Activated naive CD4-positive, alpha-beta T cell treated with anti-CD3 and anti-CD28 coated beads, Interleukin-2, amount 50 U/mL, for 72 hours (primary cell): ENCODE results near the gene SEC16A. TPM values are rescaled to one million over a fixed set of nuclear protein-coding genes. Genes with fewer than 3 reads are reported as not detected.
A peak's percentile ranks its signal among the peaks of the same experiment; 100 is the strongest.
"Not testable (repeated sequence)": the region's sequence is repeated elsewhere in the genome, so short reads cannot be mapped to it uniquely, and the experiment has no call there.

Experiments
- ATAC-seq, 2 donors: fragments of 150-1000 bp; cut with Tn5 transposase; 2 replicates each; pipeline ENCODE4 v1.10.0; 2021; ENCODE audit warnings: mild to moderate bottlenecking in 2 of 2, moderate library complexity in 2 of 2
- DNase-seq, 2 donors: peaks; one replicate each; pipeline ENCODE4 v3.0.0; 2021 to 2022; ENCODE audit warnings: low spot score in 2 of 2
- H3K27ac Mint-ChIP-seq, 2 donors: one replicate each; pipeline ENCODE4 v1.8.0; 2022; ENCODE audit warnings: mild to moderate bottlenecking in 2 of 2, mixed read lengths in 2 of 2
- H3K36me3 Mint-ChIP-seq, 2 donors: one replicate each; pipeline ENCODE4 v1.8.0; 2022; ENCODE audit warnings: mixed read lengths in 2 of 2
- H3K9me3 Mint-ChIP-seq, 2 donors: one replicate each; pipeline ENCODE4 v1.8.0; 2022; ENCODE audit warnings: mixed read lengths in 2 of 2
- total RNA-seq, 2 donors: library from RNA; stranded (reverse); gene quantifications; one replicate each; pipeline ENCODE4 v1.2.3, GENCODE V29; 2022

SEC16A gene
- total RNA-seq, 2 donors from 2014 or later, result 56.6 to 79.5 TPM

DNA sequence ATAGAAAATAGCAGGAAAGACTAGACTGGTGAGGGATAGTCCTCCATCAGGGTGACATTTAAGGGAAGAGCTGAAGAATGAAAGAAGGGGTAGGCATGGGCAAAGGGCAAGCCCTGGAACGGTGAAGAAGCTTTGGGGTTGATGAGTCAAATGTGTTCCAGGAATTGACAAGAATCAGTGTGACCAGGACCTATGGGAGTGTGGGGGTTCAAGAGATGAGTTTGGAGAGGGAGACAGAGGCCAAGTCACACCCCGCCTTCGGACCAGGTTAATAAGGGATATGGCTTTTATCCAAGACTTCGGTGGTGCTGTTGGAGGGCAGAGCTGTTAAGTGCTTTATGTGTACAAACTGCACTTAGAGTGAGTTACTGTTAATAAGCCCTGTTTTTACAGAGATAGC lies 71.5 kb downstream of the SEC16A start:
- no peaks in the 10 kb centered on the region for H3K9me3 Mint-ChIP-seq
- DNase-seq (no peak), ATAC-seq (peak in 1 of 2 donors; percentile 42)
- H3K36me3 Mint-ChIP-seq, result peaks cover 43 to 50% of the 10 kb centered on the region in 2 donors
- peak overlapping the region; percentile 96 to 98 for H3K27ac Mint-ChIP-seq

DNA sequence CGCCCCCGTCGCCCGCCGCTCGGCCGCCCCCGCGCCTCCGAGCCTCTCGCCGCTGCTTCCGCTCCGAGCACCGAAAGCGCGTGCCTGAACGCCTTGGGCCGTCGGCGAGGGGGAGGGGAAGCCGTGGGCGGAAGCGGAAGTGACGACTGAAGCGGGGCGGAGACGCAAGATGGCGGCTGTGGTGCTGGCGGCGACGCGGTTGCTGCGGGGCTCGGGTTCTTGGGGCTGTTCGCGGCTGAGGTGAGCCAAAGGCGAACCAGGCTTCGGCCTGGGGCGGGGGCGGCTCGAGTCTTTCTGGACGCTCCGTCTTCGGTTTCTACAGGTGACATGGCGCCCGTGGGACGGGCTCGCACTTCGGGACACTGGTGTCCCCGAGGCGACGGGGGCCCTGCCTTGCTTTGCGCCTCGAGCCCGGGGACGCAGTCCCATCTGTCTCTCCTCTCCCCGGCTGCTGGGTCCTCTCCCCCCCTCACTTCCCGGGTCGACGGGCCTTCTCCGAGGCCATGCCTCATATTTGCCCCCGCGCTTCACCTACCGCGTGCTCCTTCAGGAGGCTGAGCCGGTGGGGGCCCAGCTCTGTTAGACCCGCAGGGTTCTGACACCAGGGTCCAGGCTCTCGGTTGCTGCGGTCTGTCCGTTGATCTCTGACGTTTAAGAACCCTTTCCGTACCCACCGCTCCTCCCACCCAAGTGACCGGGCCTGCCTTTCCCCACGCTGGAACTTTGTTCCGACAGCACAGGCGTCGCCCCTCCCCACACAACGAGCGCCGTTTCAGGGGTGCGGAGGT lies 72.1 kb downstream of the SEC16A start, which contains the start of the genes ENTR1 and PMPCA:
Gene ENTR1, minus strand, starts transcription at position 115 of the 788 bp plus-strand sequence. CDS start 217 bp downstream, outside the sequence.
Gene PMPCA, plus strand, starts transcription at position 159 of the 788 bp plus-strand sequence. Its CDS starts 11 bp downstream, at position 170.
- Mint-ChIP-seq H3K9me3 (no peaks in the 10 kb centered on the region), H3K36me3 (peaks cover 40 to 52% of the 10 kb centered on the region in 2 donors), H3K27ac (peak within 1 kb of the TSS; percentile 96 to 98)
- DNase-seq, result peak; percentile 92 to 98
- peak; percentile 81 to 90 for ATAC-seq

DNA sequence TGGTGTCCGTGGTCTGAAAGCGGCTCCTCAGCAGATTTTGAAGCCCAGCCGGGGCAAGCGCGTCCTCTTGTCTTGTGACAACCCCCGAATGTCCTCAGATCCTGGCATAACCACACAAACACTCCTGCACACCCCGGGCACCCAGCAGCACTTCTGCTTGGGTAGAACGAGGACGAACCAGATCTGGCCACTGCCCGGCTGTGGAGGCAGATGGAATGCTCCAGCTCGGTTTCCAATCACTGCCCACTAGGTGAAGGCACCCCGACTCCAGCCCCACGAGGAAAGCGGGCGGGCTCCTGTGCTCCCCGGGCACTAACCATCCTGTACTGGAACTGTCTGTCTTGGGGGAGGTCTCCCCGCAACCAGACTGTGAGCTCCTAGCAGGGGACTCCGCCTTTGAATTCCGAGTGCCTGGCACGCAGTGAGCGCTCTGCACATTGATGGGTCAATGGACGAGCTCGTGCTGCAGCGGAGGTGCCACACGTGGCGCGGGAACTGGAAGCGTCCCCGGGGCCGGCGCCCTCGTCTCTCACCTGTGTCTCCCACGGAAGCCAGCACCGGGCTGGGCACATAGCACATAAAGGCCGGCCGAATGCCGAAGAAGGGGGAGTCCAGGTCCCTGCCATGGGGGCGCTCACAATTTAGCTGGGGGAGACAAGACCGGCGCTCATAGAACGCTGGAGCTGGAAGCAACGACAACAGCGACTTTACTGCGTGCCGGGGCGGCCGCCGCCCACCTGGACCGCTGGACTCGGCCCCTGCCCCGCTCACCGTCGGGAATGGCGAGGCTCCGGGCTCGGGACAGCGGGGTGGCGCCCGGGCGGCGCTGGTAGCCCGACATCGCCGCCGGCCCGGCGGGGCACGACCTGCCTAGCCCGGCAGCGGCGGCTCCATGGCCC lies 73.0 kb downstream of the SEC16A start:
- peak in 1 of 2 donors; percentile 40 for DNase-seq

DNA sequence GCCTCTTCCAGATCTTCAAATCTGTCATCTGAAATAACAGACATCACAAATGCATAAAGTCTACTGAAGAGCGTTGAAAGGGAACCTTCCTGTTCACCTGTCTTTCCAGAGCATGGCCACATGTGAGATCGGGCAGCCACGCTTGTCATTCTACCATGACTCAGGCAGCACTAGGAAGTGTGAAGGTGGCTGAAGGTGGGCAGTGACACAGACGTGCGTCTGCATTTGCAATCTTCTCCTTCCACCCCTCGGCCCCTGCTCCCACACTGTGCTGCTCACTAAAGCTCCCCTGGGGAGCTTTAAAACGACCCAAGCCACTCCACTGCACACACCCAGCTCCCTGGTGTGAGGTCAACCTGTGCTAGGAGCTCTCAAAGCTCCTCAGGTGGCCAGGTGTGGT lies 74.9 kb downstream of the SEC16A start:
- Mint-ChIP-seq H3K36me3 (peaks cover 40 to 62% of the 10 kb centered on the region in 2 donors), H3K9me3 (no peaks in the 10 kb centered on the region), H3K27ac (peak overlapping the region in 1 of 2 donors; percentile 96)
- no peak for DNase-seq
- ATAC-seq, result no peak

More for the DNA sequence above, 73.0 kb downstream of the SEC16A start:
- Mint-ChIP-seq H3K36me3 (peaks cover 40 to 61% of the 10 kb centered on the region in 2 donors), H3K9me3 (no peaks in the 10 kb centered on the region), H3K27ac (peak overlapping the region; percentile 96 to 97)
- ATAC-seq, result peak; percentile 36 to 40

DNA sequence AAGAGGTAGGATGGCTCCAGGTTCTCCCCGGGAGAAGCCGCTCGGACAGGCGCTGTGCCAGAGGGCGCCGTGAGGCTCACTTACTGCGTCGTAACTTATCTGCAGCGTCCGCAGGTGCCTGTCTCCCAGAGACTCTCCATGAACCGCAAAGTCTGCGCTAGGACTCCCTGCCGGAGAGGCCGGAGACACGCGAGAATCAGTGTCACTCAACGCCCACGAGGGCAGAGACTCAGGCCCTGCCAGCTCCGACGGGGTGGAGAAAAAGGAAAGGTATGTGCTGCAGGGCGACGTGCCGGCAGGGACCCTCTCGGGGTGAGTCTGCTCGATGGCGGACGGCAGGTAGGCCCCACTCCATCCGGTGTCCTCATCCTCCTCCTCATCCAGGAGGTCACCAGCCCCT lies 75.8 kb downstream of the SEC16A start:
- not testable (repeated sequence) for ATAC-seq, H3K27ac Mint-ChIP-seq, DNase-seq, H3K9me3 Mint-ChIP-seq
- H3K36me3 Mint-ChIP-seq, result peaks cover 40 to 65% of the 10 kb centered on the region in 2 donors

DNA sequence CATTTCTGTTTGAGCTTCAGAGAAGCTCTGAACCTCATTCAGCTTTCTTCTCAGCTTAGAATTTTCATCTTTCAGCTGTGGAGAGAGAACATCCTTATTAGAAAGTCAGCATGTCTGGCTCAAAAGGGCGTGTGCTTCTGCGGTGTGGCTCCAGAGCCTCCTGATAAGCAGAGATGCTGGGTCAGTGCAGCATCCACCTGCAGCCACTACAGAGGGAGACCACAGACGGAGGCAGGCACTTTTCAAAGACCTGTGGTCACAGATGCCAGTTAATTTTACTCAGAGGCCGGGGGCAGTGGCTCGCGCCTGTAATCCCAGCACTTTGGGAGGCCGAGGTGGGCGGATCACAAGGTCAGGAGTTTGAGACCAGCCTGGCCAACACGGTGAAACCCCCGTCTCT lies 76.9 kb downstream of the SEC16A start:
- H3K27ac Mint-ChIP-seq, DNase-seq, H3K9me3 Mint-ChIP-seq, ATAC-seq: not testable (repeated sequence)
- peaks cover 31 to 65% of the 10 kb centered on the region in 2 donors for H3K36me3 Mint-ChIP-seq

DNA sequence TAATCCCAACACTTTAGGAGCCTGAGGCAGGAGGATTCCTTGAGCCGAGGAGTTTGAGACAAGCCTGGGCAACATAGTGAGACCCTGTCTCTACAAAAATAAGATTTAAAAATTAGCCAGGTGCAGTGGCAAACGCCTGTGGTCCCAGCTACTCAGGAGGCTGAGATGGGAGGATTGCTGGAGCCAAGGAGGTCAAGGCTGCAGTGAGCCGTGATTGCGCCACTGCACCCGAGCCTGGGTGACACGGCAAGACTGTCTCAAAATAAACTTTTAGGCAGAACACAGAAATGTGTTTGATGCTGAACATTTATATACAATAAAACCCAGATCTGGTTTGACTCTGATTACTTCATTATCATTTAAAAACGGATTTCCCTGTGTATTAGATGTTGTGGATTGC lies 77.4 kb downstream of the SEC16A start:
- no peak for DNase-seq
- H3K27ac Mint-ChIP-seq, result peak overlapping the region; percentile 93 to 94
- H3K9me3 Mint-ChIP-seq, result no peaks in the 10 kb centered on the region
- H3K36me3 Mint-ChIP-seq, result peaks cover 28 to 61% of the 10 kb centered on the region in 2 donors
- no peak for ATAC-seq

DNA sequence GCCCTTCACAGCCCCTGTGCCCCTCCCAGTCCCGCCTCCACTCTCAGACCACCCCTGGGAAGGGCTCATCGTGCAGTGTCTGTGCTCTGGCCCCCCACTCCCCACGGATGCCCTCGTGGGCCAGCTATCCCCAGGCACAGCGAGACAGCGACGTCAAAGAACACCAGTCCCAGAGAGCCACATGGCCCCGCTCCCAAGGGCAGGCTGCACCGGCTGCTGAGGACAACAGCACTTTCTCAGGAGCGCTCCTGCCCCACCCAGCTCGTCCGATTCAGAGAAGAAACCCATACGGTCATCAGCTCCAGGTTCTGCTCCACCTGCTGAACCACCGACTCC lies 78.1 kb downstream of the SEC16A start:
- Mint-ChIP-seq H3K9me3 (no peaks in the 10 kb centered on the region), H3K27ac (peak overlapping the region; percentile 93 to 94), H3K36me3 (peaks cover 24 to 57% of the 10 kb centered on the region in 2 donors)
- no peak for ATAC-seq
- DNase-seq, result no peak

DNA sequence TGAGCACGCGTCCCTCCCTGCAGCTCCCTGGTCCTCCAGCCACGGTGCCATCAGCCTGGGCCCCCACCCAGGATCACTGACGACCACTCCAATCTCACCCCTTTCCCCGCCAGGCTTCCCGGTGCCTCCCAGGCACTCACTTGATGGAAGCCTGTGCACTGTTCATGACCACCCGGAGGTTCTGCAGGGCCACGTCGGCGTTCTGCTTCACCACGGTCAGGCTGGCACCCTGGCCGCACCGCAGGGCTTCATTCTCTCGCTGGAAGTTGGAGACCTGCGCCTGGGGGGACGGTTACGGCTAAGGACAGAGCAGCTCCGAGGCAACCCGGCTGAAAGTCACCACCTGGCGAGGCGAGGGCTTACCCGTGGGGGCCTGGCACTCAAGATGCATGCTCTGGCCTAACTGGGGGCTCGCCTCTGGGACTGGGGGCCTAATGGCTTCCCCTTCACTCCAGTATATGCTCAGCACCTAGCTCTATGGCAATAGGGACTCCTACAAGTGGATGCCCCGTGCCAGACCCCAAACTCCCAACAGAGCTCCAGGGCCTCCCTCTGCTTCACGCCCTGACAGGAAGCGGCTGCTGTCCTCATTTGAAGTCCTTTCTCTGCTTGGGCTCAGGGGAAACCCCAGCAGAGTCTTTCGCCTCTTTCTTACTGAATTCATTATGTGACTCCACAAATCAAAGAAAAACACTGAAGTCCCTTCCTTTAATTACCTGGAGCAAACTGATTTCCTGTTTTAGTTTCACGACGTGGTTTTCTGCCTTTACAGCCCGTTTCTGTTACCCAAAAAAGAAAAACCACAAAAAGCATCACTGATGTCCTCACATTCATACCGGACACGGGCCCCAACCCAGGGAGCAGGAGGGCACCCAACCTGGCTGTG lies 78.7 kb downstream of the SEC16A start:
- DNase-seq (peak; percentile 33 to 74), ATAC-seq (peak; percentile 37 to 63)
- peak overlapping the region; percentile 93 to 94 for H3K27ac Mint-ChIP-seq
- H3K36me3 Mint-ChIP-seq, result peaks cover 20 to 51% of the 10 kb centered on the region in 2 donors
- no peaks in the 10 kb centered on the region for H3K9me3 Mint-ChIP-seq

DNA sequence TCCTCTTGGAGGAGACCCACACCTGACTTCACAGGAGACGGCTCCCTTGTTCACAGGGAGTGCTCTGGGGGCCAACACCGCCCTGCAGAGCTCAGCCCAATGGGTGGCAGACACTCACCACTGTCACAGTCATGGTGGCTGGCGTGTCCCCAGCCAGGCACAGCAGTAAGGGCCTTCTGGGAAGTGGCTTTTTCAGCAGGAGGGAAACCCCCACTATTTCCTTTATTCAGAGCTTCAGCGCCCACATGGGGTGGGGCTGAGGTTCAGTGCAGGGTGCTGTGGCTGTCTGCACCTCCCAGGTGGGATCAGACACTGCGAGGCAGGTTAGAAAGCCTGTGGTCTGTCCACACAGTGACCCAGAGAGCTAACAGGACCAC lies 79.3 kb downstream of the SEC16A start:
- DNase-seq (peak; percentile 64 to 79), ATAC-seq (peak; percentile 69 to 72)
- no peaks in the 10 kb centered on the region for H3K9me3 Mint-ChIP-seq
- peak overlapping the region; percentile 93 to 94 for H3K27ac Mint-ChIP-seq
- peaks cover 20 to 45% of the 10 kb centered on the region in 2 donors for H3K36me3 Mint-ChIP-seq

DNA sequence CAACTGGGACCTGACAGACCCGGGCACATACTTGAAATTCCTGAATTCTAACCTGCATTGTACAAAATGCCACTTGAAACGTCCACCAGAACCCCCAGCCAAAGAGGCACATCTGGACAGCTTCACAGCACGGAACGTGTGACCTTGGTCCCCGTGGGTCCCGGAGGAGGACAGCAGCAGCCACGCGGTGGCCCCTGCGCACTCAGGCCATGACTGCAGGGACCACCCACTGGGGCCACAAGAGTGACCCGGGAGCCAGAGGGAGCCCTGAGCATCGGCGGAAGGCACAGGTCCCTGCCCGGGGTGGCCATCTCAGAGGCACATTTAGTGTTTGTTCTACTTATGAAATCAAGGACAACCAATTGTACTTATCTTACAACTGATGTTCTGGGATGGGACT lies 80.8 kb downstream of the SEC16A start:
- ATAC-seq, result no peak
- DNase-seq, result no peak
- peaks cover 18 to 32% of the 10 kb centered on the region in 2 donors for H3K36me3 Mint-ChIP-seq
- H3K9me3 Mint-ChIP-seq, result no peaks in the 10 kb centered on the region
- H3K27ac Mint-ChIP-seq, result peak overlapping the region in 1 of 2 donors; percentile 93

DNA sequence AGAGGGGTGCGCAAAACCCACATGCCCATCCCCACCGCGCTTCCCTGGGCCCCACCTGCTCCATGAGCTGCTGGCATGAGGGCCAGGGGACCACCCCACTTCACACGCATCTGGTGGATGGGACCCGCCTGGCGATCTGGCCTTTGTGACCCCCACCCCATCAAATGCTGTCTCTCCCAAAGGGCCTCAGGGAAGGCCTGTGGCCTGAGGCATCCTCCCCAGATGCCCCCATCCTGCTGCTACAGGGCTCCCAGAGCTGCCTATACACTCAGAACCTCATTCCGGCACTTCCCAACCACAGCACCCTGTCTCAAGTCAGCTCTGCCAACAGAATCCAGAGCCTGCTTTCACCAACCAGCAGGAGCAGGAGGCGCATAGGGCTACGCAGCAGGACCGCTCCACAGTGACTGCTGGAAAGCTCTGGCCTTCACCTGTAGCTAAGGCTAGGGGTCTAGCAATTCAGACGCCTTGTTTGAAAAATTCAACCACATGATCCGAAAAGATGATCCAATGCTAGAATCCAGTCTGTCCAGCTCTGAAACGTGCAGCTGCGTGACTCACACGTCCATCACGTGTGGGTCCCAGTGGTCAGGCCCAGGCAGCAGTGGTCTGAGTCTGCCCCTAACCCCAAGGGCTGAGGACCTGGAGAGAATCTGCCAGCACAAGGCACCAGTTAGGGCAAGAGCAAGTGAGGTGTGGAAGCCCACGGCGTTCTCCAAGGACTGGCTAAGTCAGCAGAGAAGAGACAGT lies 81.5 kb downstream of the SEC16A start:
- DNase-seq (no peak), ATAC-seq (no peak)
- H3K27ac Mint-ChIP-seq, result peak overlapping the region; percentile 79 to 93
- peaks cover 22 to 35% of the 10 kb centered on the region in 2 donors for H3K36me3 Mint-ChIP-seq
- no peaks in the 10 kb centered on the region for H3K9me3 Mint-ChIP-seq

DNA sequence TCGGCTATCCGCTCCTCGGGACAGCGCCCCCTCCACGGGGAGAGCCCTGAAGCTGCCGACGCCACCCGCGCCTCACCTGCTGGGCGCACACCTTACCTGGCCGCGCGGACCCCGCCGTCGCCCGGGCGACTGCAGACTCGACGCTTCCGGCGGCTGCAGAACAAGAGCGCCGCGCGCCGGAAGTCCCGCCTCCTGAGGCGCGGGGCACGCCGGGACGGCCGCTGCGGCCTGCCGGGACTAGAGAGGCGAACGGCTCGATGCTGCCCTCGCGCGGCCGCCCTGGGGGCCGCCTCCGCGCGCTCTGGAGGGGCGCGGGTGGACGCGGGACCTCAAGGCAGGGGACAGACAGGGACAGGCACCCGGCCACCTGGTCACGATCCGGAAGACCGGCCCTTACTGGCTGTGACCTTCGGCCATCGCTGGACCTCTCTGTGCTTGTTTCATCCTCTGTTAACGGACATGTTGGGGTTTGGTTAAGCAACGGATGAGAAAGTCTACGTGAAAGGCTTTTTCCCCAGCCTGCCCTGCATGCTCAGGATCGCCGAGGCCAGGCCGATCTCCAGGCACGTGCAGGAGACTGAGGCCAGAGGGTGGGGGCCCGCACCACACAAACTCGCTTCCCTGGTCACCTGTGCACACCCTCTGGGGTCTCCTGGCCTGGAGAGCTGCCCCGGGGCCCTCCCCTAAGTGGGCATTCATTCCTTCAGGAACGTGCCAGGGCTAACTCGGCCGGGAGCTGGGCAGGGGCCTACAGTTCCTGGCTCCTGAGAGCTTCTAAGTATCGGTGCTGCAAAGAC lies 82.6 kb downstream of the SEC16A start, which contains the start of gene SNAPC4:
Gene SNAPC4, minus strand, starts transcription at position 133 of the 797 bp plus-strand sequence. CDS start 1,742 bp downstream, outside the sequence.
- DNase-seq, result peak; percentile 90 to 94
- H3K27ac Mint-ChIP-seq, result peak within 1 kb of the TSS; percentile 88 to 93
- no peaks in the 10 kb centered on the region for H3K9me3 Mint-ChIP-seq
- peaks cover 23 to 28% of the 10 kb centered on the region in 2 donors for H3K36me3 Mint-ChIP-seq
- peak; percentile 60 to 79 for ATAC-seq

DNA sequence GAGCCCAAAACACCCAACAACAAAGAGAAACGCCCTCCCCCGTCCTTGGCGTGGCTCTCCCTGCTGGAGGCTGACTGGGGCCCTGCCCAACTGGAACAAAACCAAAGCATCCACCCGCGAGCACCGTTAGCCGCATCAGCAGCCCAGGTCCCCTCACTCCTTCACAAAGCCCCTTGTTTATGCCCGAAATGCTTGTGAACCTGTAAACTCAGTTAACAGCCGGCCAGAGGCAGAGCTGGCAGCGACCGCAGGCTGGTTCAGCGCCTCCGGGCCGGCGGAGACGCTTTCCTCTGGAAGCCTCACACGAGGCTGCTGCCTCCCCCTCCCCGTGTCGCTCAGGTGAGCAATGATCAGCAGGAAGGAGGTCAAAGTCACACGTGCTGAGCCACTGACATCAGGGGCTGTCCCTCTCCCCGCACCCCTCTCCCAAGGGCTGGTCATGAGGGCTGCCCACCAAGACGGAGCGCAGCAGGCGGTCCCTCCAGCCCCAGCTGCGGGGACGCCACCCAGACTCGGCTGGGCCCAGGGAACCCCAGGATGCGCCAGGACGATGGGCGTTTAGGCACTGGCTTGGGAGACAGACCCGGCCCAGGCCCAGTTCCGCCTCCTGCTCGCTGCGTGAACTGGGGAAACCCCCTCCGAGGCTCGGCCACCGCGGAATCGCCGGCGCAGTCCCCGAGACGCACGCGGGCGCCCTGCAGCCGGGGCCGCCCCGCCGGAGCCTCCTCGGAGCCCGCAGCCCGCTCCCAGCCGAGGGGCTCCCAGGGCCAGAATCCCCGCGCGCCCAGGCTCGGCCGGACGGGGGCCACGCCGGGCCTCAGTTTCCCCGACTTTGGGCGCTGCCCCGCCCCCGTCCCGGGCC lies 83.4 kb downstream of the SEC16A start:
- no peaks in the 10 kb centered on the region for H3K9me3 Mint-ChIP-seq
- DNase-seq (peak; percentile 34 to 84), ATAC-seq (peak; percentile 32 to 57)
- peaks cover 19 to 23% of the 10 kb centered on the region in 2 donors for H3K36me3 Mint-ChIP-seq
- H3K27ac Mint-ChIP-seq, result peak overlapping the region; percentile 88 to 93
